Fibroblast of mammary gland (primary cell): ENCODE results near the gene GLRX.
A peak's percentile ranks its signal among the peaks of the same experiment; 100 is the strongest.
"Not testable (repeated sequence)": the region's sequence is repeated elsewhere in the genome, so short reads cannot be mapped to it uniquely, and the experiment has no call there.

ENCODE experiments used
- DNase-seq: peaks from one replicate; pipeline ENCODE4 v3.0.0-alpha.2; 2010; ENCODE audit warnings: low read depth
- H3K4me3 ChIP-seq: 2 replicates; pipeline ENCODE4 v1.5.1; 2011; ENCODE audit warnings: low read depth, mild to moderate bottlenecking, low read length, moderate library complexity; ENCODE audit not compliant: control insufficient read depth
- CTCF ChIP-seq: conservative IDR thresholded peaks from 2 replicates; pipeline ENCODE4 v1.5.1; 2011; ENCODE audit warnings: low read depth, low read length, inconsistent platforms; ENCODE audit not compliant: control insufficient read depth, insufficient read depth

GLRX gene

GRCh38 chr5:95822542-95823181, at the start of gene GLRX:
TSS of gene GLRX (minus strand) at chr5:95822726. CDS start at chr5:95822662, 64 bp downstream.
- no peak for TF ChIP-seq CTCF
- peak; percentile 96 for DNase-seq
- H3K4me3 ChIP-seq: peak within 1 kb of the TSS; percentile 65

- no peak for TF ChIP-seq CTCF
- no peak overlapping the region for H3K4me3 ChIP-seq
- DNase-seq: no peak
Measured at GRCh38 chr5:95871146-95871806, 48.8 kb upstream of the GLRX start.

DNA sequence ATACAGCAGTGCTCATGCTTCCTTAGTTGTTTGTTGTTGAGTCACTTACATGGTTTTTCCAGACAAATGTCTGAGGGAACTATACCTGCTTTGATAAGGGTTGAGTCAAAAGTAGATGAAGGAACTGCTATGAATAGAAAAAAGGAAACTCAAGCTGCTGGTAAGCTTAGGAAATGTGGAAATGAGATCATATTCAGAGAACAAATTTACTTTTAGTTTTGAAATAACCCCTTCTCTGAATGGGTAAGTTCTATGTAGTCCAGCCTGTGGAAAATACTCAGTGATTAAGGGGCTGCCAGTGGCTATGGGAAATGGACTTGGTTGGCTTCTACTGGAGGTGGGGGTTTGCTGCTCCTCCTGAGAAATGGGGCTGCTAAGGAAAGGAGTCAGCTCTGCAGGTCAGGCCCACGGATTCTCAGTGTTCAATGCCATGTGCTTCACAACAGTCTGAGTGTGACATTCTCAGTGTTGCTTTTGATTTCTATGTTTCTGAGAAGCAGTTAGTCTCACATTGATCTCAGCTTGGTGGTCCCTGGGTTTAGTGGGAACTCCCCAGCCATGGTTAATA, 47.7 kb upstream of the GLRX start:
- DNase-seq: peak; percentile 55
- no peak overlapping the region for H3K4me3 ChIP-seq
- TF ChIP-seq CTCF: no peak

- H3K4me3 ChIP-seq, DNase-seq: not testable (repeated sequence)
Measured at GRCh38 chr5:95869173-95869855, 46.8 kb upstream of the GLRX start.

DNA sequence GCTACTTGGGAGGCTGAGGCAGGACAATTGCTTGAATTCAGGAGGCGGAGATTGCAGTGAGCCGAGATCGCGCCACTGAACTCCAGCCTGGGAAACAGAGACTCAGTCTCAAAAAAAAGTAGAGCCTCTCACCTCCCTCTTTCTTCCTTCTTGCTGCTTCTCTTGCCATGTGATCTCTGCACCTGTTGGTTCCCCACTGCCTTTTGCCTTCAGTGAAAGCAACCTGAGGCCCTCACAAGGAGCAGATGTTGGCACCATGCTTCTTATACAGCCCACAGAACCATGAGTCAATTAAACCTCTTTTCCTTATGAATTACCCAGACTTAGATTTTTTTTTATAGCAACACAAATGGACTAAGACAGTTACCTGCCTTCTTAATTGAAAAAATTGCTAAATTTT, 45.6 kb upstream of the GLRX start:
- DNase-seq: no peak
- no peak for TF ChIP-seq CTCF
- H3K4me3 ChIP-seq: no peak overlapping the region

- DNase-seq: peak; percentile 44
- TF ChIP-seq CTCF: no peak
- no peak overlapping the region for H3K4me3 ChIP-seq
Measured at GRCh38 chr5:95866435-95867040, 44.0 kb upstream of the GLRX start.
